ENCODE results near the gene MAGI2.

Gene MAGI2

DNA sequence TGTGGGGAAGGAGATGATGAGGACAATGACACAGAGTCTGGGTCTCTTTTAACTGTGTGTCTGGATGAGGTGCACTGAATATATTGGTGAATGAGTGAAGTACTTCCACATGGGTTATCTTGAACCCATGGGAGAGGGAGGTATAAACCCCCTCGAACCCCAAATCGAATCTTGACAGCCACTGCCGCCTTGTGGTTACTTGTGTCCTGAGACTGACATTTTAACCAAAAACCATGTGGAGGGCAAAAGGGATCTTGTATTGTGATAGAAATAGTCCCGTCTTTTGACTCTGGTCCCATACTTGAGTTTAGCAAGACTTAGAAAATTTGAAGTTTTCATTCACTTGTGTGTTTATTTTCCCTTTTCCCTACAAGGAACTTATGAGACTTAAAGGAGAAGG, 1371.6 kb downstream of the MAGI2 start:
- DNase-seq (ENCODE audit: low spot score) = no peak

GRCh38 chr7:78081344-78081743, 1372.1 kb downstream of the MAGI2 start:
- DNase-seq (ENCODE audit: low spot score) = no peak

DNA sequence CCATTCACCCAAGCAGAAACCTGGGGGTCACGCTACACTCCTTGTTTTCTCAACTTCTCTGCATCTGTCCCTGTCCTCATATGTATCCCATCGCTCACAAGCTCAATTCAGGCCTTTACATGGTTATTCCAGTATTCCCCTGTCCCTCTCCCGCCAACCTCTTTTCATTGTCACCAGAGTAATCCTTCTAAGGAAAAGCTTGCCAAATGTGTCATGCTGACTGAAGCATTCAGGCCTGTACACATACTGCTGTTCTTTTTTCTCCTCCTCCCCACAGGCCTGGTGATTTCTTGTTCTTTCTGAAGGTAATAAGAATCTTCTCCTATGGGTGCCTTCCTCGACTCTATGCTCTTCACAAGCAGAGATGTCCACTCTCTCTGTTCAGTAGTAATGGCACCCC, 1372.7 kb downstream of the MAGI2 start:
- DNase-seq (ENCODE audit: low spot score) = peak; percentile 58

DNA sequence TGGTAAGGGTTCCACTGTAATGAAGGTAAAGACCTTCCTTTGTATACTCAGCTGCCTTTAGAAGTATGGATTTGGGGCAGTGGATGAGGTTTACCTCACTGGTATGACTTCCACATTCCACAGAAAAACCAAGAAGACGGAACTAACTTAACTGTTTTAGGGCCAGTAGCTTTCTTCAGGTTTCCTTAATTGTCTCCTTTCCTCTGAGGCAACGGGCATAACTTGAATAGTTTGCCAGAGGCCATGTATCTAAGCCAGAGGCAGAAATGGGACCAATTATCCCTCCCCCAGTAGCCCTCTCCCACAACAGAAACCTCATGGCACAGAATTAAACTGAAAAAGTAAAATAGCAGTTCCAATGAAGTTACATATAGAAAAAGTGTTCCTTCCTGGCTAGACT, 1373.2 kb downstream of the MAGI2 start:
- no peak for DNase-seq (ENCODE audit: low spot score)

- DNase-seq (ENCODE audit: low spot score) = no peak
Measured at GRCh38 chr7:78074713-78075112, 1378.8 kb downstream of the MAGI2 start.

DNA sequence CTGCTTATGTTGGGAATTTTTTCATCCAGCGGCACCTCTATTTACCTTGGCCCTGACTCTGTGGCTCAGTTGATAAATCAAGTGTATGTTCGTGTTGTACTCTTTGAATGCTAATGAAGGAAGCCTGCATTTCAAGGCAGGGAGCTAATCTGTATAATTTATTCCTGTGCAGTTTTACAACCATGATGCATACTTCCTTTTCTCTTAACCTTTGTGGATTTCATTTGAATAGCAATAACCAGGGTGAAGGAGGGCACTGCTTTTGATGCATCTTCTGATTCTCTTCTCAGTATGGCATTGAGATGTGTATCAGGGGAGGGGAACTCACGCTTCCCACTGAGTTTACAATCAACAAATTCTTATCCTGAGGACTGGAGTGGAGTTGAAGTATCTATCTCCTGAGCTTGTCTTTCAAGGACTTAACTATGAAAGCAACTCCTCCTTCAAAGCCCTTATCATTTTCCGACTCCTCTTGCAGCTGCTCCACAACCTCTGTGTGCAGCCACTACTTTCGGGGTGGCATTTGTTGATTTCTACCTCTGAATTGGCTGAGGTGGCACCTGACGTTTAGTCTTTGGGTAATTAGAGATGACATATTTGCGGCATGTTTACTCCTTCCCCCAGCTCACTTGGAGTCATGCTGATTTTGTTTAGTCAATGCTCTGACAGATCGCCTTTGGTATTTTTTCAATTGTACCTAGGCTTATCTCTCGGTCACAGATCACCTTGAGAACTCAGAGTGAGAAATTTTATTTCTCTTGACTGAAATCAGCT, 1379.7 kb downstream of the MAGI2 start:
- DNase-seq (ENCODE audit: low spot score) = no peak

GRCh38 chr7:78072201-78072590, 1381.3 kb downstream of the MAGI2 start:
- DNase-seq (ENCODE audit: low spot score) = no peak

GRCh38 chr7:78071491-78072200, 1381.8 kb downstream of the MAGI2 start:
- DNase-seq (ENCODE audit: low spot score) = no peak

DNA sequence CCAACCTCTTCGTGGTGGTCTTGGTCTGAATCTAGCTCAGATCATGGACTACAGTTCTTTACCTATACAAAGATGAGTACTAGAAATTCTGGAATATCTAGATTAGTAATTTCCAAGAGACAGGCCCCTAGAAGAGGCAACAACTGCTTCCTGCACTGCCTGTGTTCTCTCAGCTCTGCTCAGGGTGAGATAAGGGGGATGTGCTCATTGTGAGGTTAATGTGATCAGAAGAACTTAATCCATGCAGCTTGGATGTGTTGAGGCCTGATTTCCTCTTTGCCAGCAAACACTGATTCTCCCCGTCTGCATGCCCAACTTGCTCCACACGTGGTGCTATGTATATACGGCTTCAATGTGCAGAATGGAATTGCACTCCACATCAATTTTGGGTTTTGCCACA, 1386.9 kb downstream of the MAGI2 start:
- no peak for DNase-seq (ENCODE audit: low spot score)

DNA sequence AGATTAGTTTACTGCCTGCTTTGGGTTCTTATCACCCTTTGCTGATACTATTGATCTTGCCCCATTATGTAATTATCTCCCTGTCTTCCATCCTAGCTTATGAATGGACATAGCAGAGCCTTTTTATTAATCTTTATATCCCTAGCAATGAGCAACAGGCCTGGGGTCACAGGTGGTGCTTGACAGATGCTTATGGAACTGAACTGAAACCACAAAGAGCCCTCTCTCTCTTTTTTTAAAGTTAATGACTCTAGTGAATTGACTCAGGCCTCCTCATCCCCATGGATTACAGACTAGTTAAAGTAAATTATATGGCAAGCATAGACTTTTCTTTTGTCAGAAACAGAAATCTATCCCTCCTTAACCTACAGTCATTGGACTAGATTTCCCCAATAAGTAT, 1389.7 kb downstream of the MAGI2 start:
- DNase-seq (ENCODE audit: low spot score) = no peak

GRCh38 chr7:78062214-78062613, 1391.3 kb downstream of the MAGI2 start:
- DNase-seq (ENCODE audit: low spot score) = no peak

GRCh38 chr7:78057571-78057970, 1395.9 kb downstream of the MAGI2 start:
- DNase-seq (ENCODE audit: low spot score) = no peak

- no peak for DNase-seq (ENCODE audit: low spot score)
Measured at GRCh38 chr7:78055599-78055998, 1397.9 kb downstream of the MAGI2 start.

DNA sequence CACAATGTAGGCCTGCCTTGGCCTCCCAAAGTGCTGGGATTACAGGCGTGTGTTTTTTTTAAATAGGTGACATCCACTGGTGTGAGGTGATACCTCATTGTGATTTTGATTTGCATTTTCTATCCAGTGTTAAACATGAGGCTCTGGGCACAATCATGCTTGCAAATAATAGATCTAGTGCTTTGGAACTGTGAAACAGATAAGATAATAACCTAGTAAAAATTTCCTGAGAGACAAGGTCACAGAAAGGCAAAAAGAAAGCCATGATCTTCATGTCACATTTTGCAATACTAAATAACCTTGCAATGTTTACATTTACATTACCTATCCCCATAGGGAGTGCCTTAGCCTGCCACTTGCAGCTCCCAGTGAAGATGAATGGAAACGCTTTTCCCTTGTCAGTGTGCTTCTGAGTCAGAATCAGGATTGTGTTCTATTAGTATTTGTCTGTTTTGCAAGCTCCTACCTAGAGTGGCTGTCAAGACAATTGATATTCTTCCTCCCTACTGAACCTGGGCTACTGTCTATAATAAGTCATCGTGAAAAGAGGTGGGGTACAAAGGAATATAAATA, 1398.4 kb downstream of the MAGI2 start:
- no peak for DNase-seq (ENCODE audit: low spot score)

- DNase-seq (ENCODE audit: low spot score) = no peak
Measured at GRCh38 chr7:78052112-78052511, 1401.4 kb downstream of the MAGI2 start.

DNA sequence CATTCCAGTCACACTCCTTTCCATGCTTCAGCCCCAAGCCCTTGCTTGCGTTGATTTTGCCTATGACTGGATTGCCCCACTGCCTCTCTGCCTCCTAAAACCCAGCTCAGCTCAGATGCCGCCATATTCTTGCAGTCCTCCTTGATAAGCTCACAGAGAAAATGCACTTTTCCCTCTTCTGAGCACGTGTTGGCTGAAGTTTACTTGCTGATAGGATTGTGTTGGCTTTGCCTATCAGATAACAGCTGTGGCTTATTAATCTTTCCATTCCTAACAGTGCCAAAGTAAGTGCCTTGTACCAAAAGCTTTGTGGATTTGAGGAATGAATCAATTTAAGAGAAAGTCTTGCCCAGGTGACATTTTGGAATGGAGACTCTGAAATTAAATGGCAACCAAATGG, 1405.7 kb downstream of the MAGI2 start:
- DNase-seq (ENCODE audit: low spot score) = no peak

DNA sequence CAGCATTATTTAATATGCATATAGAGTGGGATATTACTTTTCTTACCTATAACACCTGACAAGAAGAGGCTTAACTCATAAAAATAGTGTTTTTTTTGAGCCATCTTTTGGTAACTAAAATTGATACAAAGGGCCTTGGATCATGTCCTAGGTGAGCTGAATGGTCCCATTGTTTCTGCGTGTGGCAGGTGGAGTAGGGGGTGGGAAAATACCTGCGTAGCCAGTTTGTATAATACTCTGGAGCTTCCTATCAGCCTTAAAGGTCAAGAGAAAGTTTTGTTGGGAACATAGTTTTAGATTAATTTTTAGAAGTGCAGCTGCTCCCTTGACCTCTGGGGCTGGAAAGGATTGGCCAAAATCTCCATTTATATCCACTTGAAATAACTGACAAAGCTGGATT, 1410.3 kb downstream of the MAGI2 start:
- DNase-seq (ENCODE audit: low spot score) = no peak

GRCh38 chr7:78041423-78041822, 1412.0 kb downstream of the MAGI2 start:
- no peak for DNase-seq (ENCODE audit: low spot score)

DNA sequence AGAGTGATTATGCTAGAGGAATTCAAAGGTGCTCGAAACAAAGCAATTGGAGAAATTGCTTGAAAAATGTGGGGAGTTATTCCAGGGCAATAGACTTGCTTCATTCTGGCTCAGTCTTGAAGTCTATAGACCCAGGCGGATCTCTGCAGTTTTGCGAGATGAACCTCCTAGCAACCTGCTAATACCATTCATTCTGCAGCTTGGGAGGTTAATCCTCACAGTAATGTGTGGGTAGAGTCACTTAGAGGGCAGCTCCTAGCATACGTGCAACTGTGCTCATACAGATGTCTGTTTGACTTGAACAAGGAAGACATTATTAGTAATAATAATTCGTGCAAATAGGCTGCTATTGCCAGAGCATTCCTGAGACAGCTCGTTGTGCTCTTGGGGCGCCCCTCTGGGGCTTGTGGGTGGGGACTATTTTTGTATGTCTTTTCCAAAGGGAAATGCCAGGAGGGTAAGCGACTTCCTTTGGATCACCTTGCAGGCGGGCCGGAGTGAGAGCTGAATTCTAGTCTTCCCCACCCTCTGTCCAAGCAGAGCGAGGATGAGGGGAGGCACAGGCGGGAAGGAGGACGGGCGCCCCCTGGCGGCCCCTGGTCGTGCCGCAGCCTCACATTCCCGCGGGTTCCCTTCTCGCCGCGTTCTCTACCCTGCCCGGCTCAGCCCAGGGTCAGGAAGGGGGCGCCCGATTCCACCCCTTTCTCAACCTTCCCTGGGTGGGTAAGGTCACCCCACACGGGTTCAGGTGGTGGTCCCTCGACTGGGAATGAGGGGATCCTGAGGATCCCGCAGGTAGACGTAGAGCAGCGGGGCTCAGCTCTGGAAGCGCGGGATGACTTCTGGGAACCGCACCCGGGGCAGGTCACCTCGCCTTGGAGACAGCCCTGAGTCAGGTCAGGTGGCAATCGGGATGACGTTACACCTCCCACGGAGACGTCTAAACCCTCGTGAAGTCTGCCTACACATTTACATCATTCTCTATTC, 1413.4 kb downstream of the MAGI2 start:
- DNase-seq (ENCODE audit: low spot score) = no peak

GRCh38 chr7:78038465-78039080, 1414.9 kb downstream of the MAGI2 start:
- DNase-seq (ENCODE audit: low spot score) = no peak

DNA sequence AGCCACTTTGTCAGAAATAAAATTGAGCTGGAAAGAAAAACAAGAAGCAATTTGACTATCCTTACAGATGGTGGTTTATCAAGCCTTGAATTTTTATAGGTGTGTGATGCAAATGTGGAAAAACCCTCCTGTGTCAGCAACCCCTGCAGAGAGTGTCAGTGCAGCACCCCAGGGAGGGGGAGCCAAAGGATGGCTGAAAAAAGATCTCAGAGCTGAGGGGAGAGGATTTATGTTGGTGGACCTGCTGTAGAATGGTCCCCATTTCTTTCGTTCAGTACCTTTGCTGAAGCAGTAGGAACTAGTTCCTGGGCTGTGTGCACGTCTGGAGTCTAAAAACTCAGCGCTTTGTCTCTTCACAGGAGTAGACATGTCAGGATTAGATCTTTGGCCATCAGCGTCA, 1415.9 kb downstream of the MAGI2 start:
- no peak for DNase-seq (ENCODE audit: low spot score)

DNA sequence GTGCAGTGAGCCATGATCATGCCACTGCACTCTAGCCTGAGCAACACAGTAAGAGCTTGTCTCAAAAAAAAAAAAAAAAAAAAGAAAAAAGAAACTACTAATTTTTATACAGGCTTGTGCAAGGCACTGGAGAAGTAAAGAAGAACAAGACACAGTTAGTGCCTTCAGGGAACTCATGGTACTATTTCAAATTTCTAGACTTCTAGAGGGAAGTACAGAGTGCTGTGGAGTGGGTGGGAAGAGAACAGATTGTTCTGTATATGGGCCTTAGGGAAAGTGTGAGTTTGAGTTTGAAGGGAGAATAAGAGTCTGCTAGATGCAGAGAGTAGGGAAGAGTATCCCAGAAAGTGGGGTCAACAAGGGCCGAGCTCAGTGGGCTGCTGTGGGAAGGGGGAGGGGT, 1420.1 kb downstream of the MAGI2 start:
- no peak for DNase-seq (ENCODE audit: low spot score)

Data from Ammon's horn (tissue), 1 donor.